ENCODE measurements around the gene MIEN1. TPM values are rescaled to one million over a fixed set of nuclear protein-coding genes. Genes with fewer than 3 reads are reported as not detected.
A peak's percentile ranks its signal among the peaks of the same experiment; 100 is the strongest.

MIEN1 gene
- total RNA-seq (10 to 100 TPM; 27.7 to 68.4 (median 39.1) TPM), polyA plus RNA-seq (100 to 1,000 TPM; 104 to 190 TPM)
- long read RNA-seq, donor 1, transcript MIEN1-202 (3 exons, 825 nt) = minor isoform, 7 of 28 reads
- long read RNA-seq, donor 1, transcript MIEN1-201 (4 exons, 1,006 nt) = major isoform, 19 of 28 reads
- long read RNA-seq, donor 1, partial matches to known transcripts = 0 of 28 reads
- long read RNA-seq, donor 1, other reads (novel, unspliced or antisense) = 0 of 28 reads
- long read RNA-seq, donor 2, transcript MIEN1-201 (4 exons, 1,006 nt) = major isoform, 25 of 42 reads
- long read RNA-seq, donor 2, transcript MIEN1-202 (3 exons, 825 nt) = minor isoform, 11 of 42 reads
- long read RNA-seq, donor 2, partial matches to known transcripts = 1 of 42 reads
- long read RNA-seq, donor 2, other reads (novel, unspliced or antisense) = 2 of 42 reads
- long read RNA-seq, donor 3, partial matches to known transcripts = 0 of 7 reads
- long read RNA-seq, donor 3, other reads (novel, unspliced or antisense) = 1 of 7 reads

- intact Hi-C loops (cut with DNase I) = loop anchor here in 4 of 10 donors (1.0 to 5.0 kb wide), 3 partner anchors 24 to 58 kb away; partner anchors contain the start of gene PGAP3 (in 3 of the 4)
- ATAC-seq (peak; percentile 95 to 98 (median 98)), DNase-seq (peak; percentile 90 to 95)
- 1% methylated on average over 65 of the region's 65 CpGs for WGBS, 2 donors
- Histone ChIP-seq H3K4me3 (peak within 1 kb of the TSS; percentile 69 to 93 (median 85)), H3K9me3 (no peaks in the 10 kb centered on the region), H3K36me3 (peaks cover 0 to 41% (median 8%) of the 10 kb centered on the region in 9 donors), H3K4me1 (peaks cover 4 to 16% (median 9%) of the 10 kb centered on the region in 9 donors), H3K27ac (peak within 1 kb of the TSS; percentile 55 to 99 (median 92)), H3K27me3 (peaks cover 0 to under 1% (median 0%) of the 10 kb centered on the region in 7 donors)
- TF ChIP-seq, protein P1, sequence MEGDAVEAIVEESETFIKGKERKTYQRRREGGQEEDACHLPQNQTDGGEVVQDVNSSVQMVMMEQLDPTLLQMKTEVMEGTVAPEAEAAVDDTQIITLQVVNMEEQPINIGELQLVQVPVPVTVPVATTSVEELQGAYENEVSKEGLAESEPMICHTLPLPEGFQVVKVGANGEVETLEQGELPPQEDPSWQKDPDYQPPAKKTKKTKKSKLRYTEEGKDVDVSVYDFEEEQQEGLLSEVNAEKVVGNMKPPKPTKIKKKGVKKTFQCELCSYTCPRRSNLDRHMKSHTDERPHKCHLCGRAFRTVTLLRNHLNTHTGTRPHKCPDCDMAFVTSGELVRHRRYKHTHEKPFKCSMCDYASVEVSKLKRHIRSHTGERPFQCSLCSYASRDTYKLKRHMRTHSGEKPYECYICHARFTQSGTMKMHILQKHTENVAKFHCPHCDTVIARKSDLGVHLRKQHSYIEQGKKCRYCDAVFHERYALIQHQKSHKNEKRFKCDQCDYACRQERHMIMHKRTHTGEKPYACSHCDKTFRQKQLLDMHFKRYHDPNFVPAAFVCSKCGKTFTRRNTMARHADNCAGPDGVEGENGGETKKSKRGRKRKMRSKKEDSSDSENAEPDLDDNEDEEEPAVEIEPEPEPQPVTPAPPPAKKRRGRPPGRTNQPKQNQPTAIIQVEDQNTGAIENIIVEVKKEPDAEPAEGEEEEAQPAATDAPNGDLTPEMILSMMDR (IDR thresholded peaks at IDR 0.05) = peak; percentile 87 to 98 (median 95)
These were observed at the start of gene MIEN1 for GRCh38 chr17:39730095-39730921. Gene MIEN1 (minus strand): TSS chr17:39730532. CDS start chr17:39730495, 37 bp downstream.

DNA sequence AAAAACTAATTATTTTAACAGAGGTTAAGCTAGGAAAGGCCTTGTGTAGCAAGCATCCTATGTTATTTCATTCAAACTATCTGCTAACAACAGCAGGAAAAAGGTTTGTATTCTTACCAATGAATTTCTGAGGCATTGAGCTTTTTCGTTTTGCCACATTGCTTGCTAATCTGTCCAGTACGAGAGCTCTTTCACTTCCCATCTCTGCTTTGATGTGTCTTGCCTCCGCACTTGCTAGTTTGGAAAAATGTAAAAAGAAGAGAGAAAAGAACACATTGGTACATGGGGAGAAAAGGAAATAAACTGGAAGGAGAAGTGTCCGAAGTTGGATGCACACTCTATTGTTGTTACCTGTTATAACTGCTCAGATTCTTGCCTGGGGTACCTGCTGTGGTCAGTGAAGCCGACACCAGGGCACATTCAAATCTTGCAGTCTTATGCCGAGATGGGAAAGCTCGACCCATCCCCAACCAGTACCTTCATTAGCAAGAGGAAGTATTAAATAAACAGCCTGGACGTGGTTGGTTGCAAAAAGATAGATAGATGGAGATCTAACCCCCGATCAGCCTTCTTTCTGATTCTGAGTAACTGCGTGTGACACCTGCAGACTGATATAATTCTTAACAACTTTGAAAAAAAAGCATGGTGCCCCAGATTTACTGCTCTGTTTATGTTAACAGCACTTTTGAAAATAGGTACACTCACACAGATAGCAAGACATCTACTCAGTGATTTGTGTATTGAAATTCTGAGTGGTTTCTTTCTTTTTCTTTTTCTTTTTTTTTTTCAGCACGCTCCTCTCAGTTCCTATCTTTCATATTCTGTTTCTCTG is 47.4 kb upstream of the MIEN1 start:
- ATAC-seq = no peak
- Histone ChIP-seq H3K36me3 (no peaks in the 10 kb centered on the region), H3K27me3 (peaks cover 0 to 87% (median 57%) of the 10 kb centered on the region in 7 donors), H3K4me3 (peak overlapping the region in 1 of 10 donors; percentile 47), H3K4me1 (peaks cover 0 to 37% (median 0%) of the 10 kb centered on the region in 9 donors), H3K27ac (peak overlapping the region in 1 of 10 donors; percentile 86), H3K9me3 (no peaks in the 10 kb centered on the region)
- no peak for DNase-seq
- intact Hi-C loops (cut with DNase I) = no loop called here
- 57 to 59% methylated on average over 11 of the region's 11 CpGs for WGBS, 2 donors
- TF ChIP-seq, protein P1 (IDR thresholded peaks at IDR 0.05) = no peak

DNA sequence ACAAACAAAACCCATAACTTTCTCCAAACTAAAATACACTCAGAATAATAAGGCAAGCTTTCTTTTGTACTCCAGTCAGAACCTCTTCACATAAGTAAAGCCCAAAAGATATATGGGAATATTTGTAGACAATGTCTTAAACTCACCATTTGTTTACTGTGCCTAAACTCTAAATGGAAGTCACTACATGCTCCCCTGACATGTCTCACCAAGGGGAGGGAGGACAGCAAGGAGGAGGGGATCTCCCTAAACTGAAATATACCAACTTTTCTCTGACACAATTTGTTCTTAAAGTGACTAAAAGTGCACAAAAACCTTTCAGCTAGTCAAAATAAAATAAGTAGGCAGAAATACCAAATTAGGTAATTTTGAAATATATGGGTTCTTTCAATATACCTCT is 45.9 kb upstream of the MIEN1 start:
- ATAC-seq (no peak), DNase-seq (no peak)
- H3K36me3 ChIP-seq = no peaks in the 10 kb centered on the region
- H3K9me3 ChIP-seq = no peaks in the 10 kb centered on the region
- peaks cover 0 to 27% (median 0%) of the 10 kb centered on the region in 9 donors for H3K4me1 ChIP-seq
- peaks cover 0 to 84% (median 50%) of the 10 kb centered on the region in 7 donors for H3K27me3 ChIP-seq
- TF ChIP-seq, protein P1 (IDR thresholded peaks at IDR 0.05) = no peak
- peak overlapping the region in 1 of 10 donors; percentile 86 for H3K27ac ChIP-seq
- peak overlapping the region in 1 of 10 donors; percentile 47 for H3K4me3 ChIP-seq
- intact Hi-C loops (cut with DNase I) = no loop called here

All from heart right ventricle (tissue), 16 donors.